SJSA1 (cell line): Measurements from ENCODE around the gene RTN4IP1. TPM values are rescaled to one million over a fixed set of nuclear protein-coding genes. Genes with fewer than 3 reads are reported as not detected.
"Not testable (repeated sequence)": the region's sequence is repeated elsewhere in the genome, so short reads cannot be mapped to it uniquely, and the experiment has no call there.

Experiments used
- DNase-seq, 2 experiments: peaks; one replicate each; pipeline ENCODE4 v3.0.0-alpha.2; 2015 to 2020; ENCODE audit warnings: low spot score in 2 of 2, low read depth in 1 of 2
- H3K27ac ChIP-seq: fragments of 250-450 bp; sonication (Bioruptor Pico); 2 replicates; pipeline ENCODE4 v1.5.1; 2020; ENCODE audit warnings: mild to moderate bottlenecking, moderate library complexity
- H3K27me3 ChIP-seq: fragments of 250-450 bp; sonication (Bioruptor Pico); replicated peaks from 2 replicates; pipeline ENCODE4 v1.5.1; 2020; ENCODE audit warnings: mild to moderate bottlenecking, moderate library complexity
- H3K36me3 ChIP-seq: fragments of 250-450 bp; sonication (Bioruptor Pico); 2 replicates; pipeline ENCODE4 v1.5.1; 2020; ENCODE audit warnings: mild to moderate bottlenecking
- H3K4me1 ChIP-seq: fragments of 250-450 bp; sonication (Bioruptor Pico); replicated peaks from 2 replicates; pipeline ENCODE4 v1.6.1; 2021; ENCODE audit warnings: mild to moderate bottlenecking
- H3K4me3 ChIP-seq: fragments of 250-450 bp; sonication (Bioruptor Pico); 2 replicates; pipeline ENCODE4 v1.5.1; 2020; ENCODE audit warnings: mild to moderate bottlenecking
- H3K9me3 ChIP-seq: fragments of 250-450 bp; sonication (Bioruptor Pico); replicated peaks from 2 replicates; pipeline ENCODE4 v1.5.1; 2020; ENCODE audit warnings: mild to moderate bottlenecking
- total RNA-seq: library from RNA; depleted of rRNA; stranded (reverse); fragments of >200 nt; shearing (Covaris generic); gene quantifications from 2 replicates; pipeline ENCODE4 v1.2.3, GENCODE V29; 2014

The RTN4IP1 gene
- total RNA-seq, 1 experiment from 2014 or later: 12.8 TPM

GRCh38 chr6:106586815-106587415 lies 42.4 kb downstream of the RTN4IP1 start:
- H3K27ac ChIP-seq: no peak overlapping the region
- H3K4me1 ChIP-seq: peaks cover 13% of the 10 kb centered on the region
- peaks cover 6% of the 10 kb centered on the region; the same call in 1 of the 2 replicates for H3K36me3 ChIP-seq
- no peak for DNase-seq
- no peaks in the 10 kb centered on the region for H3K27me3 ChIP-seq
- no peaks in the 10 kb centered on the region for H3K9me3 ChIP-seq
- no peak overlapping the region for H3K4me3 ChIP-seq

- H3K27me3 ChIP-seq: no peaks in the 10 kb centered on the region
- DNase-seq: no peak
- no peaks in the 10 kb centered on the region for H3K9me3 ChIP-seq
- no peak overlapping the region for H3K27ac ChIP-seq
- H3K36me3 ChIP-seq: peaks cover 5% of the 10 kb centered on the region; the same call in 1 of the 2 replicates
- H3K4me3 ChIP-seq: no peak overlapping the region
- H3K4me1 ChIP-seq: no peaks in the 10 kb centered on the region
These were observed 47.8 kb downstream of the RTN4IP1 start for GRCh38 chr6:106581468-106581867.

- H3K36me3 ChIP-seq: peaks cover 6% of the 10 kb centered on the region; the same call in 1 of the 2 replicates
- no peak overlapping the region for H3K4me3 ChIP-seq
- no peak for DNase-seq
- H3K9me3 ChIP-seq: no peaks in the 10 kb centered on the region
- H3K27me3 ChIP-seq: no peaks in the 10 kb centered on the region
- H3K4me1 ChIP-seq: peaks cover 14% of the 10 kb centered on the region
- H3K27ac ChIP-seq: no peak overlapping the region
These were observed 50.0 kb downstream of the RTN4IP1 start for GRCh38 chr6:106579281-106579680.

- peak; percentile 83 to 85 for DNase-seq
- Histone ChIP-seq H3K36me3 (peaks cover 10% of the 10 kb centered on the region), H3K27ac (peak overlapping the region; percentile 48), H3K4me3 (no peak overlapping the region), H3K27me3 (no peaks in the 10 kb centered on the region), H3K4me1 (peaks cover 15% of the 10 kb centered on the region), H3K9me3 (no peaks in the 10 kb centered on the region)
These were observed 54.4 kb downstream of the RTN4IP1 start for GRCh38 chr6:106574741-106575458.

GRCh38 chr6:106572875-106573585 lies 56.3 kb downstream of the RTN4IP1 start:
- DNase-seq: no peak
- H3K4me3 ChIP-seq: no peak overlapping the region
- peaks cover 15% of the 10 kb centered on the region for H3K36me3 ChIP-seq
- H3K9me3 ChIP-seq: no peaks in the 10 kb centered on the region
- H3K27ac ChIP-seq: no peak overlapping the region
- H3K27me3 ChIP-seq: no peaks in the 10 kb centered on the region
- H3K4me1 ChIP-seq: peaks cover 15% of the 10 kb centered on the region

- Histone ChIP-seq H3K4me3 (no peak overlapping the region), H3K27me3 (no peaks in the 10 kb centered on the region), H3K9me3 (no peaks in the 10 kb centered on the region), H3K4me1 (peaks cover 15% of the 10 kb centered on the region), H3K36me3 (peaks cover 15% of the 10 kb centered on the region), H3K27ac (no peak overlapping the region)
- DNase-seq: no peak
These were observed 56.9 kb downstream of the RTN4IP1 start for GRCh38 chr6:106572436-106572835.

DNA sequence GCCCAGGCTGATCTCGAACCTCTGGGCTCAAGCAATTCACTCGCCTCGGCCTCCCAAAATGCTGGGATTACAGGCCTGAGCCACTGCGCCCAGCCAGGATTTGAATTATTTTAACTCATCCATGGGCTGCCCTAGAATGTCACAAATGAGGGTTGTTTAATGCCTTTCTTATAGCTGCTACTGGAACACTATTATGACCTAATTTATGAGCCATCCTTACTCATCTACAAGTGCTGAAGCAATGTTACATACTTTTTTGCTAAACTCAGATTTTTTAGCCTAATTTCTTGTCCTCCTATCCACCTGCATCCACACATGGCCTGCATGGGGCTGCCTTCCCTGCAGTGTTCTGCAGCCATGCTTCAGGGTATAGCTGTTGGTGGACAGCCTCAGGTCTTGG lies 59.9 kb downstream of the RTN4IP1 start:
- H3K27me3 ChIP-seq: no peaks in the 10 kb centered on the region
- H3K9me3 ChIP-seq: no peaks in the 10 kb centered on the region
- peaks cover 2% of the 10 kb centered on the region for H3K4me1 ChIP-seq
- H3K27ac ChIP-seq: no peak overlapping the region
- H3K36me3 ChIP-seq: peaks cover 13% of the 10 kb centered on the region
- H3K4me3 ChIP-seq: no peak overlapping the region
- DNase-seq: no peak

DNA sequence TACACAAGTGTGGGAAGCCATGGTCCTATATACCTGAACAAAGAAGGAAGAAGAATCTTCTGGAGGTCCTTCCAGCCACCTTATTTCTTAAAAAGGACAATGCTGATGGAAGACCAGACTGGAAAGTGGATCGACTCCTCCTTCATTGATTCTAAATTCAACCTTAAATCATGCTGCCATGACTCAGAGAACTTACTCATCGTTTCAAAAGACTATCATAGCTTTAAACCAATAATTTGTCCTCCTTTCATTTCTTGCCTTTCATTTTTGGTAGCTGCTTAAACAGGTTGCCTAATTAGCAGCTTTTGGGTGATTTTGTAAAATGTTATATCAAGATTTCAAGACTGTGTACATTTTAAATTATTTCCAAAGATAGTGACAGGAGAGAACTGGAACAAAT lies 60.8 kb downstream of the RTN4IP1 start:
- H3K36me3 ChIP-seq: peaks cover 13% of the 10 kb centered on the region
- H3K9me3 ChIP-seq: no peaks in the 10 kb centered on the region
- no peak for DNase-seq
- no peaks in the 10 kb centered on the region for H3K4me1 ChIP-seq
- H3K4me3 ChIP-seq: no peak overlapping the region
- H3K27ac ChIP-seq: no peak overlapping the region
- H3K27me3 ChIP-seq: no peaks in the 10 kb centered on the region

- Histone ChIP-seq H3K9me3 (no peaks in the 10 kb centered on the region), H3K4me3 (no peak overlapping the region), H3K4me1 (peaks cover 12% of the 10 kb centered on the region), H3K27ac (no peak overlapping the region), H3K27me3 (no peaks in the 10 kb centered on the region), H3K36me3 (peaks cover 7% of the 10 kb centered on the region)
- DNase-seq: no peak
These were observed 64.8 kb downstream of the RTN4IP1 start for GRCh38 chr6:106564476-106564875.

- Histone ChIP-seq H3K27ac (no peak overlapping the region), H3K9me3 (no peaks in the 10 kb centered on the region), H3K4me3 (no peak overlapping the region), H3K4me1 (peaks cover 12% of the 10 kb centered on the region), H3K36me3 (peaks cover 7% of the 10 kb centered on the region), H3K27me3 (no peaks in the 10 kb centered on the region)
- DNase-seq: no peak
These were observed 65.7 kb downstream of the RTN4IP1 start for GRCh38 chr6:106563614-106564013.

GRCh38 chr6:106561686-106562405 lies 67.5 kb downstream of the RTN4IP1 start:
- Histone ChIP-seq H3K9me3 (no peaks in the 10 kb centered on the region), H3K4me1 (peaks cover 12% of the 10 kb centered on the region), H3K27ac (peak overlapping the region; percentile 40), H3K36me3 (peaks cover 7% of the 10 kb centered on the region), H3K27me3 (no peaks in the 10 kb centered on the region), H3K4me3 (no peak overlapping the region)
- DNase-seq: peak in 1 of 2 experiments; percentile 27

- peaks cover 7% of the 10 kb centered on the region for H3K36me3 ChIP-seq
- peak in 1 of 2 experiments; percentile 12 for DNase-seq
- H3K27me3 ChIP-seq: no peaks in the 10 kb centered on the region
- H3K9me3 ChIP-seq: no peaks in the 10 kb centered on the region
- H3K4me3 ChIP-seq: no peak overlapping the region
- H3K27ac ChIP-seq: peak overlapping the region; percentile 40; the same call in 1 of the 2 replicates
- peaks cover 12% of the 10 kb centered on the region for H3K4me1 ChIP-seq
These were observed 68.2 kb downstream of the RTN4IP1 start for GRCh38 chr6:106560996-106561685.

DNA sequence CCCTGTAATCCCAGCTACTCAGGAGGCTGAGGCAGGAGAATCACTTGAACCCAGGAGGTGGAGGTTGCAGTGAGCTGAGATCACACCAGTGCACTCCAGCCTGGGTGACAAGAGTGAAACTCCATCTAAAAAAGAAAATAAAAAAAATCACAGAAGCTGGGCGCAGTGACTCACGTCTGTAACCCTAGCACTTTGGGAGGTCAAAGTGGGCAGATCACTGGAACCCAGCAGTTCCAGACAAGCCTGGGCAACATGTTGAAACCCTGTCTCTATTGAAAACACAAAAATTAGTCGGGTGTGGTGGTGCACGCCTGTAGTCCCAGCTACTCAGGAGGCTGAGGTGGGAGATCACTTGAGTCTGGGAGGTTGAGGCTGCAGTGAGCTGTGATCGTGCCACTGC lies 69.6 kb downstream of the RTN4IP1 start:
- DNase-seq, H3K9me3 ChIP-seq, H3K36me3 ChIP-seq, H3K4me3 ChIP-seq, H3K27me3 ChIP-seq, H3K27ac ChIP-seq: not testable (repeated sequence)
- H3K4me1 ChIP-seq: peaks cover 12% of the 10 kb centered on the region
